Neural cell (in vitro differentiated cells): Measurements from ENCODE around the gene FGF21. TPM values are rescaled to one million over a fixed set of nuclear protein-coding genes. Genes with fewer than 3 reads are reported as not detected.

ENCODE experiments used
- H2AFZ ChIP-seq: fragments of 200-600, 300-800 bp; sonication (generic), shearing (Covaris generic); 2 replicates; pipeline ENCODE4 v1.6.0; 2014; ENCODE audit warnings: low read depth, mild to moderate bottlenecking, antibody characterized with exemption, low read length, moderate library complexity
- H3F3A ChIP-seq: fragments of 200-600 bp; shearing (Covaris generic); 2 replicates; pipeline ENCODE4 v1.6.1; 2016; ENCODE audit warnings: mild to moderate bottlenecking, moderate library complexity, mixed read lengths, antibody characterized with exemption, low read length; ENCODE audit not compliant: insufficient read depth, poor library complexity, severe bottlenecking
- H3K27ac ChIP-seq: fragments of 200-600, 300-800 bp; sonication (generic), shearing (Covaris generic); 2 replicates; pipeline ENCODE4 v1.5.1; 2014; ENCODE audit warnings: mild to moderate bottlenecking, low read length, moderate library complexity
- H3K27me3 ChIP-seq: fragments of 300-800, 200-600 bp; sonication (generic), shearing (Covaris generic); 2 replicates; pipeline ENCODE4 v1.6.0; 2014; ENCODE audit warnings: mild to moderate bottlenecking, low read depth, low read length, moderate library complexity; ENCODE audit not compliant: insufficient read depth
- H3K36me3 ChIP-seq: fragments of 300-800, 200-600 bp; sonication (generic), shearing (Covaris generic); 2 replicates; pipeline ENCODE4 v1.5.1; 2014; ENCODE audit warnings: mild to moderate bottlenecking, antibody characterized with exemption, low read length, moderate library complexity; ENCODE audit not compliant: insufficient read depth
- H3K4me2 ChIP-seq: fragments of 300-800, 200-600 bp; sonication (generic), shearing (Covaris generic); 2 replicates; pipeline ENCODE4 v1.6.0; 2014; ENCODE audit warnings: mild to moderate bottlenecking, low read length
- H3K4me3 ChIP-seq: fragments of 300-800, 200-600 bp; sonication (generic), shearing (Covaris generic); 2 replicates; pipeline ENCODE4 v1.5.1; 2014; ENCODE audit warnings: mild to moderate bottlenecking, low read length, moderate library complexity
- H3K79me2 ChIP-seq: fragments of 200-600 bp; shearing (Covaris generic); replicated peaks from 2 replicates; pipeline ENCODE4 v1.6.0; 2014; ENCODE audit warnings: mild to moderate bottlenecking, low read length, moderate library complexity; ENCODE audit not compliant: insufficient read depth
- H3K9ac ChIP-seq: fragments of 300-800, 200-600 bp; sonication (generic), shearing (Covaris generic); 2 replicates; pipeline ENCODE4 v1.6.1; 2016; ENCODE audit warnings: mild to moderate bottlenecking, low read length, mixed read lengths
- H3K9me2 ChIP-seq: fragments of 200-600 bp; shearing (Covaris generic); 2 replicates; pipeline ENCODE4 v1.6.1; 2016; ENCODE audit warnings: mild to moderate bottlenecking, low read length, mixed read lengths; ENCODE audit not compliant: insufficient read depth
- H3K9me3 ChIP-seq: fragments of 200-600, 300-800 bp; sonication (generic), shearing (Covaris generic); 2 replicates; pipeline ENCODE4 v1.6.1; 2016; ENCODE audit warnings: mild to moderate bottlenecking, mixed run types, low read length, moderate library complexity, mixed read lengths
- H4K20me1 ChIP-seq: fragments of 200-600 bp; shearing (Covaris generic); 2 replicates; pipeline ENCODE4 v1.6.1; 2016; ENCODE audit warnings: mild to moderate bottlenecking, mixed run types; ENCODE audit not compliant: insufficient read depth
- CTCF ChIP-seq: fragments of 450-650 bp; IDR thresholded peaks from 2 replicates; pipeline ENCODE4 v1.5.1; 2014; ENCODE audit warnings: antibody characterized with exemption, mild to moderate bottlenecking, moderate library complexity; ENCODE audit not compliant: poor library complexity, severe bottlenecking
- EP300 ChIP-seq: fragments of 450-650 bp; conservative IDR thresholded peaks from 2 replicates; pipeline ENCODE4 v1.6.1; 2014; ENCODE audit warnings: antibody characterized with exemption, mild to moderate bottlenecking, moderate library complexity; ENCODE audit not compliant: poor library complexity, severe bottlenecking
- EZH2 ChIP-seq: fragments of 200-600, 300-800 bp; shearing (Covaris generic), sonication (generic); IDR thresholded peaks from 2 replicates; pipeline ENCODE4 v1.6.1; 2014; ENCODE audit warnings: antibody characterized with exemption, low read length, borderline replicate concordance, mild to moderate bottlenecking; ENCODE audit not compliant: insufficient read depth, poor library complexity, severe bottlenecking
- MXI1 ChIP-seq: fragments of 450-650 bp; conservative IDR thresholded peaks from 2 replicates; pipeline ENCODE4 v1.6.1; 2014; ENCODE audit warnings: antibody characterized with exemption, mild to moderate bottlenecking; ENCODE audit not compliant: poor library complexity, severe bottlenecking
- POLR2AphosphoS5 ChIP-seq: IDR thresholded peaks from 2 replicates; pipeline ENCODE4 v1.6.1; 2012
- RAD21 ChIP-seq: fragments of 450-650 bp; conservative IDR thresholded peaks from 2 replicates; pipeline ENCODE4 v1.6.1; 2014; ENCODE audit warnings: antibody characterized with exemption, mild to moderate bottlenecking, moderate library complexity
- REST ChIP-seq: IDR thresholded peaks from 2 replicates; pipeline ENCODE4 v1.6.1; 2012; ENCODE audit warnings: borderline replicate concordance
- SMC3 ChIP-seq: fragments of 450-650 bp; conservative IDR thresholded peaks from 2 replicates; pipeline ENCODE4 v1.6.1; 2014; ENCODE audit warnings: antibody characterized with exemption, mild to moderate bottlenecking, moderate library complexity; ENCODE audit not compliant: poor library complexity
- TAF1 ChIP-seq: IDR thresholded peaks from 2 replicates; pipeline ENCODE4 v1.6.1; 2012; ENCODE audit warnings: low read depth
- polyA plus RNA-seq: library from polyadenylated mRNA; depleted of rRNA; stranded (reverse); fragments of >200 nt; gene quantifications from 2 replicates; pipeline ENCODE4 v1.2.3, GENCODE V29; 2014

FGF21 gene
- polyA plus RNA-seq, 1 donor from 2014 or later: not detected

GRCh38 chr19:48796298-48797083 lies 41.2 kb downstream of the FGF21 start:
- H3K27me3 ChIP-seq: no peaks in the 10 kb centered on the region
- no peak overlapping the region for H3K4me3 ChIP-seq
- no peak overlapping the region for H3K9ac ChIP-seq
- no peak overlapping the region for H3K27ac ChIP-seq
- H3K9me3 ChIP-seq: no peaks in the 10 kb centered on the region
- H2AFZ ChIP-seq: no peak overlapping the region
- H3K9me2 ChIP-seq: no peaks in the 10 kb centered on the region
- no peak for TF ChIP-seq POLR2AphosphoS5
- TF ChIP-seq CTCF: no peak
- no peak for TF ChIP-seq MXI1
- TF ChIP-seq SMC3: no peak
- no peak for TF ChIP-seq REST
- TF ChIP-seq EP300: no peak
- TF ChIP-seq TAF1: no peak
- TF ChIP-seq RAD21: no peak
- no peak overlapping the region for H3K4me2 ChIP-seq
- no peaks in the 10 kb centered on the region for H3K36me3 ChIP-seq
- H3K79me2 ChIP-seq: no peaks in the 10 kb centered on the region
- H4K20me1 ChIP-seq: no peaks in the 10 kb centered on the region
- no peaks in the 10 kb centered on the region for H3F3A ChIP-seq

GRCh38 chr19:48797103-48797502 lies 41.8 kb downstream of the FGF21 start:
- Histone ChIP-seq H3K9ac (no peak overlapping the region), H3K27ac (no peak overlapping the region)
- TF ChIP-seq RAD21: no peak
- TF ChIP-seq REST: no peak
- no peak for TF ChIP-seq POLR2AphosphoS5
- TF ChIP-seq MXI1: no peak
- no peak for TF ChIP-seq EZH2

More at GRCh38 chr19:48797103-48797502, 41.8 kb downstream of the FGF21 start:
- Histone ChIP-seq H4K20me1 (no peaks in the 10 kb centered on the region), H3K36me3 (no peaks in the 10 kb centered on the region), H3K79me2 (no peaks in the 10 kb centered on the region), H3F3A (no peaks in the 10 kb centered on the region), H2AFZ (no peak overlapping the region), H3K9me2 (no peaks in the 10 kb centered on the region), H3K4me2 (no peak overlapping the region), H3K9me3 (no peaks in the 10 kb centered on the region), H3K4me3 (no peak overlapping the region), H3K27me3 (no peaks in the 10 kb centered on the region)
